Measurements from ENCODE around the gene TENM3. TPM values are rescaled to one million over a fixed set of nuclear protein-coding genes. Genes with fewer than 3 reads are reported as not detected.

The TENM3 gene
- total and polyA plus RNA-seq, 12 donors = 2.6 to 54.4 (median 42.8) TPM

DNA sequence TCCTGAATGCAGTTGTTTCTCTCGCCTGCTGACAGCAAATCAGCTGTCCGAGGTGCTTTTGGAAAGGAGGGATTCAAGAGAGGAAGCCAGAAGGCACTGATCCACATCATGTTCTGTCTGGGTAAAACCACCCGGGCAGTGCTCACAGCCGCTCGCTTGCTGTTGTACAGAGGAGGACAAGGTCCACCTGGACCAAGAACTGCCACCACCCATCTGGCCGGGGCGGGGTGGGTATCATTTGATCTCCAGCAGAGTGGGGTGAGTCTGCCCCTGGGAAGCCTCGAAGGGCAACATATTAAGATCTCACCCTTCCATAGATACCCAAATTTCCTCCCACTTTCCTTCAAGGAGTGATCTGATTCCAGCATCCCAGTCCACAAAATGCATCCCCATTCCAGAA, 560.9 kb downstream of the TENM3 start:
- DNase-seq = no peak
- Histone ChIP-seq H3K36me3 (replicated peaks in 1 of 2) (no peaks in the 10 kb centered on the region), H3K9me3 (replicated peaks in 1 of 3) (no peaks in the 10 kb centered on the region), H3K27me3 (no peaks in the 10 kb centered on the region), H3K4me3 (no peak overlapping the region), H3K4me1 (replicated peaks in 1 of 2) (peaks cover 0 to 3% of the 10 kb centered on the region in 2 donors), H3K27ac (no peak overlapping the region)
- TF ChIP-seq, protein P1, sequence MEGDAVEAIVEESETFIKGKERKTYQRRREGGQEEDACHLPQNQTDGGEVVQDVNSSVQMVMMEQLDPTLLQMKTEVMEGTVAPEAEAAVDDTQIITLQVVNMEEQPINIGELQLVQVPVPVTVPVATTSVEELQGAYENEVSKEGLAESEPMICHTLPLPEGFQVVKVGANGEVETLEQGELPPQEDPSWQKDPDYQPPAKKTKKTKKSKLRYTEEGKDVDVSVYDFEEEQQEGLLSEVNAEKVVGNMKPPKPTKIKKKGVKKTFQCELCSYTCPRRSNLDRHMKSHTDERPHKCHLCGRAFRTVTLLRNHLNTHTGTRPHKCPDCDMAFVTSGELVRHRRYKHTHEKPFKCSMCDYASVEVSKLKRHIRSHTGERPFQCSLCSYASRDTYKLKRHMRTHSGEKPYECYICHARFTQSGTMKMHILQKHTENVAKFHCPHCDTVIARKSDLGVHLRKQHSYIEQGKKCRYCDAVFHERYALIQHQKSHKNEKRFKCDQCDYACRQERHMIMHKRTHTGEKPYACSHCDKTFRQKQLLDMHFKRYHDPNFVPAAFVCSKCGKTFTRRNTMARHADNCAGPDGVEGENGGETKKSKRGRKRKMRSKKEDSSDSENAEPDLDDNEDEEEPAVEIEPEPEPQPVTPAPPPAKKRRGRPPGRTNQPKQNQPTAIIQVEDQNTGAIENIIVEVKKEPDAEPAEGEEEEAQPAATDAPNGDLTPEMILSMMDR (IDR thresholded peaks at IDR 0.05) = no peak
- no peak for TF ChIP-seq POLR2A (IDR thresholded peaks at IDR 0.05)
- intact Hi-C loops (cut with DNase I) = no loop called here
- WGBS, 4 donors = 89 to 97% (median 93%) methylated on average over 8 of the region's 8 CpGs

- TF ChIP-seq, protein P1 (IDR thresholded peaks at IDR 0.05) = no peak
- TF ChIP-seq POLR2A (IDR thresholded peaks at IDR 0.05) = no peak
- WGBS, 4 donors = 76 to 83% (median 80%) methylated on average over 9 of the region's 9 CpGs
- Histone ChIP-seq H3K36me3 (replicated peaks in 1 of 2) (no peaks in the 10 kb centered on the region), H3K27ac (no peak overlapping the region), H3K27me3 (no peaks in the 10 kb centered on the region), H3K4me3 (no peak overlapping the region), H3K4me1 (replicated peaks in 1 of 2) (peaks cover 0 to 3% of the 10 kb centered on the region in 2 donors), H3K9me3 (replicated peaks in 1 of 3) (no peaks in the 10 kb centered on the region)
- intact Hi-C loops (cut with DNase I) = no loop called here
- DNase-seq = no peak
Measured at GRCh38 chr4:182805321-182805720, 562.1 kb downstream of the TENM3 start.

GRCh38 chr4:182805750-182806149, 562.5 kb downstream of the TENM3 start:
- intact Hi-C loops (cut with DNase I) = loop anchor here in 1 of 2 donors (2.0 kb wide), 1 partner anchor 329 kb away; no protein-coding TSS in a partner anchor
- Histone ChIP-seq H3K27me3 (no peaks in the 10 kb centered on the region), H3K27ac (no peak overlapping the region), H3K4me1 (replicated peaks in 1 of 2) (peaks cover 0 to 3% of the 10 kb centered on the region in 2 donors), H3K4me3 (no peak overlapping the region), H3K9me3 (replicated peaks in 1 of 3) (no peaks in the 10 kb centered on the region), H3K36me3 (replicated peaks in 1 of 2) (no peaks in the 10 kb centered on the region)
- TF ChIP-seq, protein P1 (IDR thresholded peaks at IDR 0.05) = no peak
- 47 to 66% (median 60%) methylated on average over 11 to 13 of the region's 13 CpGs for WGBS, 4 donors
- DNase-seq = no peak

DNA sequence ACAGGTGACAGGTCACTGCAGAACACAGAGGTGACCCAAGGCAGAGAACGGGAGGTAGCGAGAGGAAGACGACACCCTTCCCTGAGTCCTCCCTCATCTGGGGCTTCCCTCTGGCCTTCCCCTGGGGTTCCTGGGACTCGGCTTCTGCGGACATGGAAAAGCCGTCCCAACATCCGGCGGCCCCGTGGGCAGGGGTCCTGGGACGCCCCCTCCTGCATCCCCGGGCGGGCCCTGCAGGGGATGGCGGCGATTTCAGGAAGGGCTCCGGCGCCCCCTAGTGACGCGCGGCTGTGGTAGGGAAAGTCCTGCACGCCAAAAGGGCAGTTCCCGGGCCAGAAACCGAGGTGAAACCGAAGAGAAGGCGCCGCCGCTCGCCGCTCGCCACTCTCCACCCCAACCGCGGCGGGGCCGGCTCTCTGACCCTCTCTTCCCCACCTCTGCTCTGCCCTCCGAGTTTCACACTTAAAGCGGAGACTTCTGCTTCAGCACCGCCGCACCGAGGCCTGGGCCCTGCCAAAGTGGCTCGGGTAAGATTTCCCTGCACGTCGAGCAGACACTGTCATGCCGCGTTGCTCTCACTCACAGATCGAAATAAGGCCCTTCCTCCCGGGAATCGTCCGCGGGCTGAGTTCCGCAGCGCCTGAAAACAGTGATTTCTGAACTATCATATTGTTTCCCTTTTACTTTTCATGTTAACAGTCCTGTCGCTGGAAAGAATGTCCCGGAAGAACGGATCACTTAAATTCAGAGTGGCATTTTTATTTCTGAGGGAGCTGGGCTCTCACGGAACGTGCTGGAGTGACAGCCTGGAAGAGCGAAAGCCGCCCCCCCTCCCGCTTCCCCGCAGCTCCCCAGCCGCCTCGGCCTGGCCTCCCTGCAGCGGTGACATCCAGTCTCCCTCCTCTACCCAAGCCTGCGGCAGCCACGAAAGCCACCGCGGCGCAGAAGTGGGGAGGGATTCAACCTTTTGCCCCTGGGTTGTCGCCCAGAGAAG, 563.4 kb downstream of the TENM3 start:
- DNase-seq = peak; percentile 63 to 85 (median 76)
- Histone ChIP-seq H3K27ac (peak overlapping the region in 2 of 5 donors; percentile 5 to 21), H3K36me3 (replicated peaks in 1 of 2) (no peaks in the 10 kb centered on the region), H3K4me1 (replicated peaks in 1 of 2) (peaks cover 0 to 3% of the 10 kb centered on the region in 2 donors), H3K9me3 (replicated peaks in 1 of 3) (no peaks in the 10 kb centered on the region), H3K27me3 (no peaks in the 10 kb centered on the region), H3K4me3 (peak overlapping the region in 3 of 4 donors; percentile 9 to 53 (median 36))
- TF ChIP-seq, protein P1 (IDR thresholded peaks at IDR 0.05) = peak; percentile 71 to 89 (median 83)
- no peak for TF ChIP-seq POLR2A (IDR thresholded peaks at IDR 0.05)
- 18 to 29% (median 19%) methylated on average over 35 to 68 of the region's 68 CpGs for WGBS, 4 donors
- intact Hi-C loops (cut with DNase I) = loop anchor here in 1 of 2 donors (2.0 kb wide), 1 partner anchor 330 kb away; no protein-coding TSS in a partner anchor

Measured in adrenal gland (tissue), 12 donors.